ENCODE results near the gene HOXB6. TPM values are rescaled to one million over a fixed set of nuclear protein-coding genes. Genes with fewer than 3 reads are reported as not detected.

The HOXB6 gene
- total RNA-seq, 1 experiment from 2014 or later = 196 TPM

GRCh38 chr17:48548523-48549280 lies 56.1 kb downstream of the HOXB6 start:
- in situ Hi-C loops (cut with HindIII; ENCODE audit: low pct_unique_long_range_greater_than_20kb, low sequenced_read_pairs) = no loop called here
- intact Hi-C loops (cut with micrococcal nuclease; ENCODE audit: unreplicated experiment) = no loop called here
- Histone ChIP-seq H3K4me1 (ENCODE audit: control insufficient read depth, insufficient read depth, low read length) (peaks cover 82% of the 10 kb centered on the region), H3K36me3 (ENCODE audit: control insufficient read depth, insufficient read depth, low read length) (peaks cover 25% of the 10 kb centered on the region), H3K27me3 (ENCODE audit: control insufficient read depth, insufficient read depth, low read length) (no peaks in the 10 kb centered on the region), H3K4me3 (ENCODE audit: low read depth in 2 of 2, low read length in 2 of 2) (peak overlapping the region in 1 of 2 experiments; percentile 43; a peak in 2 of 4 replicates), H3K9me3 (ENCODE audit: control insufficient read depth, insufficient read depth, low read depth, low read length) (no peaks in the 10 kb centered on the region), H3K27ac (ENCODE audit: low read length) (peak overlapping the region; percentile 98)
- ATAC-seq (no peak), DNase-seq (ENCODE audit: low read depth, low spot score) (no peak)
- TF ChIP-seq TCF7L2 (IDR thresholded peaks at IDR 0.05; ENCODE audit: low read depth, low read length) = no peak
- no peak for TF ChIP-seq SIN3A (IDR thresholded peaks at IDR 0.05; ENCODE audit: borderline replicate concordance, insufficient read depth, low read depth, low read length)
- TF ChIP-seq POLR2AphosphoS5 (IDR thresholded peaks at IDR 0.05; ENCODE audit: low read depth, low read length) = no peak; the same call in 1 of the 2 replicates
- TF ChIP-seq CTCF (IDR thresholded peaks at IDR 0.05) = no peak
- TF ChIP-seq REST (IDR thresholded peaks at IDR 0.05; ENCODE audit: insufficient read depth in 1 of 2, low read depth in 2 of 2, low read length in 1 of 2) = no peak
- CTCF ChIA-PET = interaction anchor here (0.6 to 1.3 kb wide), 3 partner anchors 11 to 69 kb away, joined by 3 to 10 read pairs (median 3); no protein-coding TSS in a partner anchor
- POLR2A ChIA-PET = interaction anchor here (0.9 kb wide), 1 partner anchor 44 kb away, joined by 4 read pairs; no protein-coding TSS in a partner anchor
- BruUV-seq (replicated peaks) = no TSS peak

- H3K4me3 ChIP-seq (ENCODE audit: low read depth in 2 of 2, low read length in 2 of 2) = peak overlapping the region; percentile 15 to 43
- CTCF ChIA-PET = interaction anchor here (0.6 to 1.3 kb wide), 4 partner anchors 12 to 70 kb away, joined by 3 to 15 read pairs (median 6); no protein-coding TSS in a partner anchor
- no peak for DNase-seq (ENCODE audit: low read depth, low spot score)
These were observed 56.8 kb downstream of the HOXB6 start for GRCh38 chr17:48547808-48548522.

More at GRCh38 chr17:48547808-48548522, 56.8 kb downstream of the HOXB6 start:
- H3K27ac ChIP-seq (ENCODE audit: low read length) = peak overlapping the region; percentile 98
- ATAC-seq = no peak
- intact Hi-C loops (cut with micrococcal nuclease; ENCODE audit: unreplicated experiment) (no loop called here), in situ Hi-C loops (cut with HindIII; ENCODE audit: low pct_unique_long_range_greater_than_20kb, low sequenced_read_pairs) (no loop called here)
- no peaks in the 10 kb centered on the region for H3K27me3 ChIP-seq (ENCODE audit: control insufficient read depth, insufficient read depth, low read length)
- H3K4me1 ChIP-seq (ENCODE audit: control insufficient read depth, insufficient read depth, low read length) = peaks cover 75% of the 10 kb centered on the region
- TF ChIP-seq REST (IDR thresholded peaks at IDR 0.05; ENCODE audit: insufficient read depth in 1 of 2, low read depth in 2 of 2, low read length in 1 of 2) (no peak), SIN3A (IDR thresholded peaks at IDR 0.05; ENCODE audit: borderline replicate concordance, insufficient read depth, low read depth, low read length) (no peak), CTCF (IDR thresholded peaks at IDR 0.05) (no peak), POLR2AphosphoS5 (IDR thresholded peaks at IDR 0.05; ENCODE audit: low read depth, low read length) (peak; percentile 70; the same call in 1 of the 2 replicates), TCF7L2 (IDR thresholded peaks at IDR 0.05; ENCODE audit: low read depth, low read length) (peak; percentile 96)
- POLR2A ChIA-PET = interaction anchor here (0.5 to 0.6 kb wide), 2 partner anchors 38 to 46 kb away, joined by 4 to 11 read pairs; no protein-coding TSS in a partner anchor
- no peaks in the 10 kb centered on the region for H3K9me3 ChIP-seq (ENCODE audit: control insufficient read depth, insufficient read depth, low read depth, low read length)
- H3K36me3 ChIP-seq (ENCODE audit: control insufficient read depth, insufficient read depth, low read length) = peaks cover 23% of the 10 kb centered on the region
- BruUV-seq (replicated peaks) = no TSS peak
